ENCODE measurements around the gene RASGRP3.
A peak's percentile ranks its signal among the peaks of the same experiment; 100 is the strongest.

The RASGRP3 gene

GRCh38 chr2:33528441-33528950 lies 52.0 kb downstream of the RASGRP3 start:
- DNase-seq: no peak

- no peak for DNase-seq
Observed at GRCh38 chr2:33529771-33530481, 53.5 kb downstream of the RASGRP3 start.

- no peak for DNase-seq
Observed at GRCh38 chr2:33530690-33531548, 54.5 kb downstream of the RASGRP3 start.

- DNase-seq: no peak
Observed at GRCh38 chr2:33531549-33532059, 55.2 kb downstream of the RASGRP3 start.

GRCh38 chr2:33532146-33532545 lies 55.7 kb downstream of the RASGRP3 start:
- no peak for DNase-seq

- DNase-seq: no peak
Observed at GRCh38 chr2:33532966-33533365, 56.5 kb downstream of the RASGRP3 start.

GRCh38 chr2:33535421-33535820 lies 59.0 kb downstream of the RASGRP3 start:
- no peak for DNase-seq

GRCh38 chr2:33541243-33541642 lies 64.8 kb downstream of the RASGRP3 start:
- DNase-seq: no peak

GRCh38 chr2:33550206-33550605 lies 73.8 kb downstream of the RASGRP3 start:
- no peak for DNase-seq

- DNase-seq: no peak
Observed at GRCh38 chr2:33552758-33553461, 76.5 kb downstream of the RASGRP3 start.

GRCh38 chr2:33555681-33556080 lies 79.2 kb downstream of the RASGRP3 start:
- DNase-seq: no peak

GRCh38 chr2:33559328-33559727 lies 82.9 kb downstream of the RASGRP3 start:
- no peak for DNase-seq

GRCh38 chr2:33560017-33560416 lies 83.6 kb downstream of the RASGRP3 start:
- no peak for DNase-seq

- DNase-seq: no peak
Observed at GRCh38 chr2:33561872-33562271, 85.4 kb downstream of the RASGRP3 start.

GRCh38 chr2:33570681-33571080 lies 94.2 kb downstream of the RASGRP3 start:
- DNase-seq: no peak

- DNase-seq: no peak
Observed at GRCh38 chr2:33573657-33574056, 97.2 kb downstream of the RASGRP3 start.

- DNase-seq: no peak
Observed at GRCh38 chr2:33577084-33577483, 100.6 kb downstream of the RASGRP3 start.

- no peak for DNase-seq
Observed at GRCh38 chr2:33577668-33578067, 101.2 kb downstream of the RASGRP3 start.

- no peak for DNase-seq
Observed at GRCh38 chr2:33579227-33579626, 102.8 kb downstream of the RASGRP3 start.

- no peak for DNase-seq
Observed at GRCh38 chr2:33581872-33582271, 105.4 kb downstream of the RASGRP3 start.

- peak; percentile 21 for DNase-seq
Observed at GRCh38 chr2:33583194-33583938, 106.9 kb downstream of the RASGRP3 start.

GRCh38 chr2:33586766-33587165 lies 110.3 kb downstream of the RASGRP3 start:
- DNase-seq: no peak

All from activated CD4-positive, alpha-beta T cell treated with anti-CD3 and anti-CD28 coated beads for 48 hours (primary cell).